Activated effector memory CD4-positive, alpha-beta T cell treated with Interleukin-2 at 50 U/mL for 16 hours (primary cell): Measurements from ENCODE around the gene FHIT.
"Not testable (repeated sequence)": the region's sequence is repeated elsewhere in the genome, so short reads cannot be mapped to it uniquely, and the experiment has no call there.

ENCODE experiments used
- DNase-seq: peaks from one replicate; pipeline ENCODE4 v3.0.0-alpha.2; 2020

FHIT gene

GRCh38 chr3:61224823-61225222 is 26.4 kb downstream of the FHIT start:
- DNase-seq = no peak

DNA sequence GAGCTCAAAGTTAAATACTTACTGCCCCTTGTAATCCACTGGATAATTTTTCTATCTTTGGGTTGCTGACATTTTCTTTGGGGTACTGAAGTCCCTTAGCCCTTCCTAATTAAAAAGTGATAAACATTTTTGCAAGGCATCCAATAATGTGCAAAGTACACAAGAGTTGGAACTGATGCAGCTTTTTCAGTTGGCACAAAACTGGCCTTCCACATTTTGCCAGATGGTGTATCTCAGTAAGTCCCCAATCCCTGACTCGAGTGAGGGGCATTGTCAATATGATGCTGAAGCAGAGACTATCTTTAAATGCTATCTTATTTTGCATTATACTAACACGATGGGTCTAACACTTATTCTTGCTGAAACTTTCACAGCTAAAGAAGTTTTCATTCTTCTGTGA is 27.8 kb downstream of the FHIT start:
- DNase-seq = no peak

DNA sequence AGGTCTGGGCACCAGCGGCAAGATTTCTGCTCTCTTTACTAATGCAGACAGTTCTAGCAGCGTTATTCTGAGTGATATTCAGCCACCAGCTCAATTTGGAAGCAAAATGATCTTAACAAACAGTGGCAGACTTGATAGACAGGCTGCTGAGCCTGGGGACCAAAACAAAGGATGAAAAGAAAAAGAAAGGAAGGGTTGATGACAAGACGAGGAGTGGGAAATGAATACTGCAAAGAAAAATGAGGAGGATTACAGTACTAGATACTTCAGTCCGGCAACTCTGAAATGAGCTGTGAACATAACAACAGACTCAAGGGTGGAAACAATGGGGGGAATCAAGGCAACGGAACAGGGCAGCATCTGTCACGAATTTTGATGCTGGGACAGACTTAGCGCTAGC is 28.8 kb downstream of the FHIT start:
- DNase-seq = no peak

DNA sequence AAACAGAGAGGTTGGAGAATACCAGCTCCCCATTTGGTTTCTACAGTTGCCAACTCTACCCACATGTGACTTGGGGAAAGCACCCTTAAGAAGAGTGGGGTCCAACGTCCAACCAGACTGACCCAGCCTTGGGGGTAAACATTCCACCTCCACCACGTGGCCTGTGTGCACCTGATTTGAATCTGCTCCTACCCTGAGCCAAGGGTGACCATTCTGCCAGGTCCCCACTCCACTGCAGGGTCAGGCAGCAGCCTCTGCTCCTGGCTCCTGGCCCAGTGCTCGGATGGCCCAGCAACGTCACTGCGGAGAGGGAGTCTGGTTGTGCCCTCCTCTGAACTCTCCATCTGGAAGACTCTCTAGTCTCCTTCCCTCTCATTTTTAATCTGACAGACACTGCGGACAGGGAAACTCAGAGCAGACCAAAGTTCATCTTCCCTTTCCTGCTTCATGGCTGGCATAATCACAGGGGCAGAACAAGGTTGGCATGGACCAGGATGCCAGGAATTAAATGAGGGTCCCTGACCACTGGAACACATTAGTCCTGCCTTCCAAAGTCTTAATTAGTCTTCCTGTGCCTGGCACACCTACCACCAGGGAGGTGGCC is 29.4 kb downstream of the FHIT start:
- DNase-seq = no peak

- DNase-seq = no peak
Measured at GRCh38 chr3:61218504-61218903, 32.7 kb downstream of the FHIT start.

DNA sequence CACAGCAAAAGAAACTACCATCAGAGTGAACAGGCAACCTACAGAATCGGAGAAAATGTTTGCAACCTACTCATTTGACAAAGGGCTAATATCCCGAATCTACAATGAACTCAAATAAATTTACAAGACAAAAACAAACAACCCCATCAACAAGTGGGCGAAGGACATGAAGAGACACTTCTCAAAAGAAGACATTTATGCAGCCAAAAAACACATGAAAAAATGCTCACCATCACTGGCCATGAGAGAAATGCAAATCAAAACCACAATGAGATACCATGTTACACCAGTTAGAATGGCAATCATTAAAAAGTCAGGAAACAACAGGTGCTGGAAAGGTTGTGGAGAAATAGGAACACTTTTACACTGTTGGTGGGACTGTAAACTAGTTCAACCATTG is 35.1 kb downstream of the FHIT start:
- not testable (repeated sequence) for DNase-seq

DNA sequence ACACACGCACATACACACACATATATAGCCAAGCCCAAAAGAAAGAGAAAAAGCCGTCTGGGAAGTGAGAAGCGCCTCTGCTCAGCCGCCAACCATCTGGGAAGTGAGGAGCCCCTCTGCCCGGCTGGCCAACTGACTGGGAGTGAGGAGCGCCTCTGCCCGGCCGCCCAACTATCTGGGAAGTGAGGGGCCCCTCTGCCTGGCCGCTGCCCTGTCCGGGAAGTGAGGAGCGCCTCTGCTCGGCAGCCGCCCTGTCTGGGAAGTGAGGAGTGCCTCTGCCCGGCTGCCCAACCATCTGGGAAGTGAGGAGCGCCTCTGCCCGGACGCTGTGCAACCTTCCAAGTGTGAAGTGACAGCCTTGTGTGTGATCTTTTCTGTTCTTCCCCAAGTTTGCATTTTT is 49.2 kb downstream of the FHIT start:
- no peak for DNase-seq

GRCh38 chr3:61201071-61201470 is 50.2 kb downstream of the FHIT start:
- no peak for DNase-seq

DNA sequence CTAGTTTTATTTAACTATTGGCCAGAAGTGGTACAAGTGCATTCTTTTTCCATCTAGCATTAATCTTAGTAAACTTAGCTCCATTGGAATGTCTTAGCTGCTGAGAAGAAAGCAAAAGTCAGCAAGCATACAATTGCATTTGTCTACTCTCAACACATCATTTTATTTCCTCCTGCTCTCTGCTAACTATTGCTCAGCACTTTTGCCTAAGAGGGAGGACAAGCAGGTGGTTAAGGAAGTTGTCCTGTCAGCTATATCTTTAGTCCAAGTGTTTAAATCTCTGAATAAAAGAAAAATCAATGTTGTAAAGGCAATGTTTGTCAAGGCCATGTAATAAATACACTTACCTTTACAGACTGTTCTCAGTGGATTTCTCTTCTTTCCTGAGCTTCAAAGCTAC is 51.0 kb downstream of the FHIT start:
- no peak for DNase-seq

DNA sequence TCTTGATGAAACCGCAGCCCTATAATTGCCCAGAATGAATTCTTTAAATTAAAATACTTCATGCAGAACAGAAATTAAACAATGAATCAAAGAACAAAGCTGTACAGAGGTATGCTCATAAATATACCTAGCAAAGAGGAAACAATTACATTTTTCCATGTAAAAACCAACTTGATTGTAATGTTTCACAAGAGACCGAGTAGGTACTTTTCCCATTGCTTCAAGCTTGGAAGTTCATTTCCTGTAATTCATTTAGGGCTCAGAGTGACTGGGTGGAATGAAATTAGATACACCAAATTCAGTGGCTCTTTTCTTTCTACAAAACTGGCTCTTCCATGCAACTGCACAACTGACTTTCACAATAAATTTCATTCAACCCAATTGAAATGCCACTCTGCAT is 51.4 kb downstream of the FHIT start:
- no peak for DNase-seq

DNA sequence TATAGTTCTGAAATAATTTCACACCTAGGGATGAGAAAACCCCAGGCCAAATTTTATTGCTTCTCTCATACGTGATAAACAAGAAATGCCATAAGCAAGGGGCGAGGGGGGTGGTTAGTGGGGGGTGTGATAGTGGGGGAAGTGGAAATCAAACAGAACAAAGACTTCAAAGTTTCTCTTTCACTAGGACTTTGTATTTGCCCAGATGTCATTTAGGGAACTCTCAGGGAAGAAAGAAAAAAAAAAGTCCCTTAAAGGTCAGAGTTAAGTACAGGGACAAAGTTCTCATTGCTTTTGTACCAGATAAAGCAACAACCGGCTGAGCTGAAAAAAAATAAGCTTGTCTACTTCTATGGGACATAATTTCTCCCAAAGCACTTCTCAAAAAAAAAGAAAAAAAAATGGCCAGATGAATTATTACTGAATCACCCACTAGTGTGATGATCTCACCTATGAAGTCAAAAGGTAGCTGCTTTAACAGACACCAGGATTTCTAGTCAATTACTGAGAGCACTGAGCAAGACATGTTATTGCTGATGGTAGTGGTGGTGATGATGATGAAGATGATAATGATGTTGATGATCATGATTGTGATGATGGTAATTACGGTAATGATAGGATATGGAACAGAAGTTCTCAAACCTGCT is 56.2 kb downstream of the FHIT start:
- no peak for DNase-seq

DNA sequence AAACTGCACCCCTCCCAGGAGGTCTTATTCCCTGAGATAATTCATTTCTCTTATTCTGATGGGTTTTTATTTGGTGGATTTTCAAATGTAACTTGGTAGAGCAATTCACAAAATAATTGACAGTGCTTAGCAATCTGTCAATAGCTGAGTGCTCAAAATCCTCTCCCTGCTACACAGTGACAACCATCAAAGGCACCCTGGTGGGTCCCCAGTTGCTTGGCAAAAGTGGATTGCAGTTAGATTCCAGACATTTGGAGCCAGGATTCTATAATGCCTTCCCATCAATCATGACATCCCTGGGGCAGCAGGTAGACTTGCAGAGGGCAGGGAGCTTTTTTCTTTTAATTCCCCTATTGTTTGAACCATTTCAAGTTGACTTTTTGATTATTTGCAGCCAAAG is 59.0 kb downstream of the FHIT start:
- no peak for DNase-seq

- DNase-seq = not testable (repeated sequence)
Measured at GRCh38 chr3:61190205-61190604, 61.0 kb downstream of the FHIT start.

GRCh38 chr3:61186030-61186429 is 65.2 kb downstream of the FHIT start:
- DNase-seq = no peak

DNA sequence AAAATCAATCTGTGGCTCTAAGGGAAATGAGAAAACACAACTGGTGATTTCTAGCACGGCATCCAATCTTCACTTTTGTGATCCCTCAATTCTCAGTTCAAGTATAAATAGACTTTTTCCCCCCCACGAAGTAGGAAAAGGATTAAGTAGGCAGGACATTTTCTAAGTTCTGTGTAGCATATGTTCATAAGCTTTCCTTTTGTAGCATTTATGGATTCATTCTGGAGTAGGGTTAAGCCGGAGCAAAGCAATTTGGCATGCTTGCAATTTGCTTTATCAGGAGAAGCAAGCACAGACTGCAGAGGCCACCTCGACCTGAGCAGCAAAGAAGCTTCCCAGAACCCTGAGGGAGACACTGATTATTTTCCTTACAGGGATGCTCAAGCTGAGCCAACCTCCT is 66.3 kb downstream of the FHIT start:
- DNase-seq = no peak

- DNase-seq = no peak
Measured at GRCh38 chr3:61182662-61183061, 68.6 kb downstream of the FHIT start.

GRCh38 chr3:61181874-61182273 is 69.4 kb downstream of the FHIT start:
- no peak for DNase-seq

DNA sequence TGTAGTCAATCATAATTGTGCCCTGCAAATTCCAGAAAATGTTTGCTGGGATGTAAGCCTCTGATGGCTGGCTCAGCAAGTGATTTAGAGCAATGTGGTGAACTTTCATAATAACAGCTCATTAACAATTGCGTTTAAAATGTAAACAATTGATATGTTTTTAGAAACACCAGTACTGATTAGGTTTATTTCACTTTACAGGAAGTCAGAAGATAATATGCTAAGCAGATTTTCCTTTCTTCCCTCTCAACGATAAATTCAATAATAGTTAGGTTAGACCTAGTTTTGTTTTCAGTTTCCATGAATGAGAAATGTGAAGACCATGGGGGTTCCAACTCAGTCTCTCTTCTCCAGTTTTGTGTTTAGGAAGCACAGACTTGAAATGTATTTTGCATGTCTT is 71.0 kb downstream of the FHIT start:
- no peak for DNase-seq

DNA sequence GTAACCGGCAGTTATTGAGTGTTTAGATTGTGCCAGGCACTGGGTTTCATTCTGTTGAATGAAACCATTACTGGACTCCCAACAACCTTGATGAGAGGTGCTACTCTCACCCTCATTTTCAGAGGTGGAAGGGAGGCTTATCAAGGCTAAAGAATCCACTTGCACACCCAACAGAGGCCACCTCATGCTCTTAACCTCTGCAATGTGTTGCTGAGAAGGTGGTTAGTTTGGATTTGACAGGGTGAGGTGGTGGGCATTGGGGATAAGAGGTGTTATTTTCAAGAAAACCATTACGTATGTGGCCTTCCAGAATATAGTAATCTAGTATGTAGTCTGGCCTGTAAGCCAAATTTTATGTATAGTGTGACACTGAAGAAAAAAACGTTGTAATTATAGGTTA is 73.1 kb downstream of the FHIT start:
- no peak for DNase-seq

DNA sequence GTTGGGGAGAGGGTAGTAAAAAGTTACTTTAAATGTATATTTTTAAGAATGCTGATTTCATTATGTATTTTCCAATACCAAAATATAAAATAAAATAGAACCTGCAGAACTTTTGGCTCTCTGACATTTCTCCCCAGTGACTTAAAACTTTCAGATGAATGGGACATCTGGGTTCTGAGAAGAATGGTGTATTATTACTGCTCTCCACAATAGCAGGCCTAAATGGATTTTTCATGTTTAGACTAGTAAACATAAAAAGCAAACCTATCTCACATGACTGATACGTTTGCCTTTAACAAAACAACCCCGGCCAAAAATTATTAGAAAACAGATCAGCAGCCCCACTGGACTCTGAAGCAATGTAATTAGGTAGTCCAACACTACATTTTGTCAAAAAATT is 73.8 kb downstream of the FHIT start:
- DNase-seq = no peak

DNA sequence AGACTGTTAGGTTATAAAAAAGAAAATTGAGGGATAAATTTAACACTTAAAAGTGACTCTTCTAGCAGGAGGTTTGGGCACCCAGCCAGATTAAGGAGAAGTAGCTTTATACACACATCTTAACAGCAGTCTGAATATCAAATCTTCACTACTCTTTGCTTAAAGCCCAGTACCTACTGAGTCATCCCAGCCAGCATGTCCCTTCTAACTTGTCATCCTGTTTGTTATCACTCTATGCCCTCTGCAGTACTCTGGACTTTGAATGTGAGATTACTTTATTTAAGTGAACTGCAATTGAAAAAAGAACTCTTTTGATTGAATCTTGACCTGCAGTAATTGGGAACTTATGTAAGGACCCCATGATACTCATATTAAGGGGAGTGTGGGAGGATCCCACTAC is 77.6 kb downstream of the FHIT start:
- DNase-seq = no peak

GRCh38 chr3:61172684-61173083 is 78.6 kb downstream of the FHIT start:
- DNase-seq = no peak

GRCh38 chr3:61172203-61172602 is 79.0 kb downstream of the FHIT start:
- DNase-seq = no peak

DNA sequence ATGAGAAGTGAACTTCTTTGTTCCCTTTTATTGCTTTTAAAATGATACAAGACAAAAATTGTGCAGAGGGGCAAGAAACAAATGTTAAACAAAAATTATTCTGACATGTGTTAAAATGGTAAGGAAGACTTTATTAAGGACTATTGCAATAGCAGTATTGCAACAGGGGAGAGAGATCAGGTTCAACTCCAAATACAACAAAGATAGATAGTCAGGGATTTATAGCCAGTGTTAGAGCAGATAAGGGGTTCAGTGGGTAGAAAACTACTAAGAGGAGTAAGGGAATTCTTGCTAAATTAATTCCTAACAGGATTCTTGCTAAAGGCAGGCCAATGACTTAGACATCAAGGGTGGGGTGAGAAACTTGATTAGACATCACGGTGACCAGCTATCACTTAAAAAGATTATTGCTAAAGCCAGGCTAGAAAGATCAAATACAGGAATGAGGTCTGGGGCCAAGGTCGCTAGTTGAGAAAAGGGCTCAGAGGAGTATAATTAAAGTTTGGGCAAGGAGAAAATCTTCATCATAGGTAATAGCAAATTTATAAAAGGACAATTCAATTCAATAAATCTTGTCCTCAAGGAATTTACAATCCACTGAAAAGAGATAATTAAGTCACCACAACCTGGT is 81.5 kb downstream of the FHIT start:
- no peak for DNase-seq

DNA sequence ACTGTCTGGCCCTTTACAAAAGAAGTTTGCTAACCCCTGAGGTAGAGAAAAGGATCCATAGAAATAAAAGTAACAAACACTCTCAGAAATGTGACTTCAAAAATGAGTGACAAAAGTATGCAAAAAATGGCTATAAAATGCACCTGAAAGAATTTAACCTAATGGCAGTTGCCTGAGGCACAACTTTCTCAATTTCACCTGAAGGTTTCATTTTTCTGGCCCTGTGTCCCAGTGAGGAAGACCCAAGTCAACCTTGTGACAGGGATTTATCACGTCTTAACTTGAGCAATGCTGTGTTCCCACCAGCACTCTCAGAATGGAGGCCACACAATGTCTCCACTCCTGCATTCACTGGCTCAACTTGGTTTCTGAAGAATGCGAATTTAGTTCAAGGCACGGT is 83.0 kb downstream of the FHIT start:
- no peak for DNase-seq
